Cardiac muscle cell (in vitro differentiated cells and primary cell): ENCODE data around the gene NECTIN1. TPM values are rescaled to one million over a fixed set of nuclear protein-coding genes. Genes with fewer than 3 reads are reported as not detected.

Experiments used
- DNase-seq, 2 donors: peaks; one replicate each; pipeline versions ENCODE4 v3.0.0 to v3.0.0-alpha.2; 2010 to 2017; ENCODE audit warnings: low read depth in 1 of 2, low spot score in 1 of 2
- H3K27ac ChIP-seq: fragments of 200-600 bp; sonication (generic); 2 replicates; pipeline ENCODE4 v1.5.1; 2016
- H3K27me3 ChIP-seq: fragments of 200-600 bp; sonication (generic); 2 replicates; pipeline ENCODE4 v1.6.0; 2016; ENCODE audit warnings: control low read depth
- H3K36me3 ChIP-seq: fragments of 200-600 bp; sonication (generic); 2 replicates; pipeline ENCODE4 v1.5.1; 2016; ENCODE audit warnings: control low read depth
- H3K4me1 ChIP-seq: fragments of 200-600 bp; sonication (generic); 2 replicates; pipeline ENCODE4 v1.8.1; 2017; ENCODE audit warnings: low read depth, mild to moderate bottlenecking, mixed run types
- H3K4me3 ChIP-seq: fragments of 200-600 bp; sonication (generic); 2 replicates; pipeline ENCODE4 v1.5.1; 2016; ENCODE audit warnings: mild to moderate bottlenecking
- H3K9me3 ChIP-seq: fragments of 200-600 bp; sonication (generic); 2 replicates; pipeline ENCODE4 v1.5.1; 2017; ENCODE audit warnings: low read depth, mild to moderate bottlenecking, control low read depth
- CTCF ChIP-seq: IDR thresholded peaks from 2 replicates; pipeline ENCODE4 v1.5.1; 2012; ENCODE audit warnings: low read depth, mild to moderate bottlenecking, low read length
- polyA plus RNA-seq: library from polyadenylated mRNA; unstranded; fragments of >200 nt; fragmentation: Nextera tagmentation; extraction: Ambion mirVana; gene quantifications from 2 replicates; pipeline ENCODE4 v1.2.1, GENCODE V29; 2016
- total RNA-seq: library from RNA; depleted of rRNA; stranded (reverse); fragments of >200 nt; gene quantifications from 2 replicates; pipeline ENCODE4 v1.2.3, GENCODE V29; 2016

The NECTIN1 gene
- total and polyA plus RNA-seq, 2 experiments from 2014 or later = 5.2 to 9.1 TPM

- TF ChIP-seq CTCF = no peak
- Histone ChIP-seq H3K4me1 (no peaks in the 10 kb centered on the region), H3K4me3 (no peak overlapping the region), H3K36me3 (no peaks in the 10 kb centered on the region), H3K9me3 (no peaks in the 10 kb centered on the region), H3K27ac (no peak overlapping the region), H3K27me3 (peaks cover 14% of the 10 kb centered on the region)
- peak in 1 of 2 donors; percentile 76 for DNase-seq
Observed at GRCh38 chr11:119594639-119595249, 134.3 kb downstream of the NECTIN1 start.

- no peak for DNase-seq
- no peak for TF ChIP-seq CTCF
Observed at GRCh38 chr11:119593346-119593745, 135.7 kb downstream of the NECTIN1 start.

GRCh38 chr11:119592642-119593041 lies 136.4 kb downstream of the NECTIN1 start:
- Histone ChIP-seq H3K4me3 (no peak overlapping the region), H3K27ac (no peak overlapping the region), H3K9me3 (no peaks in the 10 kb centered on the region), H3K36me3 (no peaks in the 10 kb centered on the region), H3K4me1 (no peaks in the 10 kb centered on the region), H3K27me3 (peaks cover 24% of the 10 kb centered on the region)
- TF ChIP-seq CTCF = no peak
- peak in 1 of 2 donors; percentile 34 for DNase-seq

More at GRCh38 chr11:119593346-119593745, 135.7 kb downstream of the NECTIN1 start:
- no peaks in the 10 kb centered on the region for H3K9me3 ChIP-seq
- no peaks in the 10 kb centered on the region for H3K4me1 ChIP-seq
- H3K4me3 ChIP-seq = no peak overlapping the region
- H3K27me3 ChIP-seq = peaks cover 24% of the 10 kb centered on the region
- no peaks in the 10 kb centered on the region for H3K36me3 ChIP-seq
- no peak overlapping the region for H3K27ac ChIP-seq

- H3K27ac ChIP-seq = no peak overlapping the region
- no peaks in the 10 kb centered on the region for H3K36me3 ChIP-seq
- no peaks in the 10 kb centered on the region for H3K4me1 ChIP-seq
- no peak for TF ChIP-seq CTCF
- H3K9me3 ChIP-seq = no peaks in the 10 kb centered on the region
- H3K27me3 ChIP-seq = peaks cover 28% of the 10 kb centered on the region
- no peak for DNase-seq
- no peak overlapping the region for H3K4me3 ChIP-seq
Observed at GRCh38 chr11:119591836-119592310, 137.1 kb downstream of the NECTIN1 start.

GRCh38 chr11:119590651-119591351 lies 138.2 kb downstream of the NECTIN1 start:
- H3K9me3 ChIP-seq = no peaks in the 10 kb centered on the region
- H3K27ac ChIP-seq = no peak overlapping the region
- H3K27me3 ChIP-seq = peaks cover 36% of the 10 kb centered on the region
- no peak overlapping the region for H3K4me3 ChIP-seq
- H3K36me3 ChIP-seq = no peaks in the 10 kb centered on the region
- TF ChIP-seq CTCF = no peak
- H3K4me1 ChIP-seq = no peaks in the 10 kb centered on the region
- no peak for DNase-seq
